ENCODE results near the gene TMEM11. TPM values are rescaled to one million over a fixed set of nuclear protein-coding genes. Genes with fewer than 3 reads are reported as not detected.

Gene TMEM11
- total RNA-seq, 2 experiments from 2014 or later, result 21.4 to 23.7 TPM

GRCh38 chr17:21248500-21248899 is 34.5 kb upstream of the TMEM11 start:
- no peaks in the 10 kb centered on the region for H3K27me3 Mint-ChIP-seq
- no peaks in the 10 kb centered on the region for H3K9me3 Mint-ChIP-seq
- POLR2A ChIA-PET, result no interaction called here
- H3K4me3 Mint-ChIP-seq, result no peak overlapping the region
- DNase-seq, result no peak
- H3K36me3 Mint-ChIP-seq, result no peaks in the 10 kb centered on the region
- peaks cover 6% of the 10 kb centered on the region for H3K4me1 Mint-ChIP-seq
- no peak overlapping the region for H3K27ac Mint-ChIP-seq
- ATAC-seq (ENCODE audit: low read depth), result no peak

GRCh38 chr17:21247552-21248258 is 33.7 kb upstream of the TMEM11 start:
- Mint-ChIP-seq H3K9me3 (no peaks in the 10 kb centered on the region), H3K36me3 (no peaks in the 10 kb centered on the region), H3K4me3 (no peak overlapping the region), H3K27ac (no peak overlapping the region), H3K27me3 (no peaks in the 10 kb centered on the region), H3K4me1 (peaks cover 5% of the 10 kb centered on the region)
- POLR2A ChIA-PET, result no interaction called here
- no peak for ATAC-seq (ENCODE audit: low read depth)
- DNase-seq, result no peak

GRCh38 chr17:21246698-21247097 is 32.7 kb upstream of the TMEM11 start:
- Mint-ChIP-seq H3K27ac (no peak overlapping the region), H3K9me3 (no peaks in the 10 kb centered on the region), H3K27me3 (no peaks in the 10 kb centered on the region), H3K4me1 (peaks cover 2% of the 10 kb centered on the region), H3K4me3 (no peak overlapping the region), H3K36me3 (no peaks in the 10 kb centered on the region)
- no peak for DNase-seq
- POLR2A ChIA-PET, result interaction anchor here (0.7 kb wide), 1 partner anchor 8 kb away, joined by 3 read pairs; no protein-coding TSS in a partner anchor
- no peak for ATAC-seq (ENCODE audit: low read depth)

- ATAC-seq (ENCODE audit: low read depth), result no peak
These were observed 31.7 kb upstream of the TMEM11 start for GRCh38 chr17:21245639-21246084.

GRCh38 chr17:21243516-21244303 is 29.7 kb upstream of the TMEM11 start:
- ATAC-seq (ENCODE audit: low read depth) (no peak), DNase-seq (no peak)
- POLR2A ChIA-PET, result no interaction called here
- Mint-ChIP-seq H3K36me3 (no peaks in the 10 kb centered on the region), H3K27ac (no peak overlapping the region), H3K4me1 (peaks cover 2% of the 10 kb centered on the region), H3K4me3 (no peak overlapping the region), H3K9me3 (no peaks in the 10 kb centered on the region), H3K27me3 (no peaks in the 10 kb centered on the region)

More at GRCh38 chr17:21245639-21246084, 31.7 kb upstream of the TMEM11 start:
- Mint-ChIP-seq H3K4me1 (peaks cover 2% of the 10 kb centered on the region), H3K4me3 (no peak overlapping the region), H3K36me3 (no peaks in the 10 kb centered on the region), H3K27ac (no peak overlapping the region), H3K9me3 (no peaks in the 10 kb centered on the region), H3K27me3 (no peaks in the 10 kb centered on the region)
- POLR2A ChIA-PET, result no interaction called here
- no peak for DNase-seq

GRCh38 chr17:21242780-21243515 is 29.0 kb upstream of the TMEM11 start:
- POLR2A ChIA-PET, result no interaction called here
- Mint-ChIP-seq H3K9me3 (no peaks in the 10 kb centered on the region), H3K4me3 (no peak overlapping the region), H3K36me3 (no peaks in the 10 kb centered on the region), H3K27me3 (no peaks in the 10 kb centered on the region), H3K4me1 (peaks cover 2% of the 10 kb centered on the region), H3K27ac (no peak overlapping the region)
- DNase-seq (no peak), ATAC-seq (ENCODE audit: low read depth) (no peak)

GRCh38 chr17:21242026-21242697 is 28.2 kb upstream of the TMEM11 start:
- no peak for DNase-seq
- H3K36me3 Mint-ChIP-seq, result no peaks in the 10 kb centered on the region
- no peak overlapping the region for H3K4me3 Mint-ChIP-seq
- no peak overlapping the region for H3K27ac Mint-ChIP-seq
- no peaks in the 10 kb centered on the region for H3K9me3 Mint-ChIP-seq
- no peak for ATAC-seq (ENCODE audit: low read depth)
- H3K27me3 Mint-ChIP-seq, result no peaks in the 10 kb centered on the region
- POLR2A ChIA-PET, result no interaction called here
- peaks cover 2% of the 10 kb centered on the region for H3K4me1 Mint-ChIP-seq

GRCh38 chr17:21241564-21241963 is 27.6 kb upstream of the TMEM11 start:
- Mint-ChIP-seq H3K4me3 (no peak overlapping the region), H3K4me1 (peaks cover 2% of the 10 kb centered on the region), H3K36me3 (no peaks in the 10 kb centered on the region), H3K9me3 (no peaks in the 10 kb centered on the region), H3K27ac (peak overlapping the region; percentile 33), H3K27me3 (no peaks in the 10 kb centered on the region)
- POLR2A ChIA-PET, result no interaction called here
- DNase-seq, result no peak
- no peak for ATAC-seq (ENCODE audit: low read depth)

GRCh38 chr17:21240369-21241055 is 26.6 kb upstream of the TMEM11 start:
- no peaks in the 10 kb centered on the region for H3K36me3 Mint-ChIP-seq
- POLR2A ChIA-PET, result no interaction called here

GRCh38 chr17:21239680-21240368 is 25.9 kb upstream of the TMEM11 start:
- DNase-seq, result no peak
- Mint-ChIP-seq H3K27ac (no peak overlapping the region), H3K4me3 (no peak overlapping the region), H3K36me3 (no peaks in the 10 kb centered on the region), H3K4me1 (peaks cover under 1% of the 10 kb centered on the region), H3K27me3 (no peaks in the 10 kb centered on the region), H3K9me3 (peaks cover 2% of the 10 kb centered on the region)
- ATAC-seq (ENCODE audit: low read depth), result no peak
- POLR2A ChIA-PET, result no interaction called here

More at GRCh38 chr17:21240369-21241055, 26.6 kb upstream of the TMEM11 start:
- H3K27me3 Mint-ChIP-seq, result no peaks in the 10 kb centered on the region
- no peak overlapping the region for H3K4me3 Mint-ChIP-seq
- DNase-seq (no peak), ATAC-seq (ENCODE audit: low read depth) (no peak)
- peaks cover 2% of the 10 kb centered on the region for H3K4me1 Mint-ChIP-seq
- peaks cover 2% of the 10 kb centered on the region for H3K9me3 Mint-ChIP-seq
- H3K27ac Mint-ChIP-seq, result no peak overlapping the region

- no peak for ATAC-seq (ENCODE audit: low read depth)
These were observed 22.0 kb upstream of the TMEM11 start for GRCh38 chr17:21235921-21236320.

GRCh38 chr17:21233581-21234347 is 19.8 kb upstream of the TMEM11 start:
- ATAC-seq (ENCODE audit: low read depth) (no peak), DNase-seq (no peak)
- H3K27ac Mint-ChIP-seq, result no peak overlapping the region
- no peak overlapping the region for H3K4me3 Mint-ChIP-seq
- H3K9me3 Mint-ChIP-seq, result peaks cover 2% of the 10 kb centered on the region
- H3K27me3 Mint-ChIP-seq, result no peaks in the 10 kb centered on the region
- H3K4me1 Mint-ChIP-seq, result no peaks in the 10 kb centered on the region
- POLR2A ChIA-PET, result no interaction called here
- H3K36me3 Mint-ChIP-seq, result peaks cover 7% of the 10 kb centered on the region

More at GRCh38 chr17:21235921-21236320, 22.0 kb upstream of the TMEM11 start:
- Mint-ChIP-seq H3K27ac (no peak overlapping the region), H3K36me3 (peaks cover 7% of the 10 kb centered on the region), H3K27me3 (no peaks in the 10 kb centered on the region), H3K4me3 (no peak overlapping the region), H3K9me3 (peaks cover 2% of the 10 kb centered on the region), H3K4me1 (no peaks in the 10 kb centered on the region)
- POLR2A ChIA-PET, result no interaction called here
- DNase-seq, result no peak
